Tongue (tissue), 2 donors: ENCODE measurements around the gene DEFB131B. TPM values are rescaled to one million over a fixed set of nuclear protein-coding genes. Genes with fewer than 3 reads are reported as not detected.
"Not testable (repeated sequence)": the region's sequence is repeated elsewhere in the genome, so short reads cannot be mapped to it uniquely, and the experiment has no call there.

Source experiments
- DNase-seq: peaks from one replicate; pipeline ENCODE4 v3.0.0-alpha.2; 2015
- total RNA-seq: library from RNA; depleted of rRNA; stranded (reverse); fragments of >200 nt; gene quantifications from one replicate; pipeline ENCODE4 v1.2.3, GENCODE V29; 2014

The DEFB131B gene
- total RNA-seq = not detected

DNA sequence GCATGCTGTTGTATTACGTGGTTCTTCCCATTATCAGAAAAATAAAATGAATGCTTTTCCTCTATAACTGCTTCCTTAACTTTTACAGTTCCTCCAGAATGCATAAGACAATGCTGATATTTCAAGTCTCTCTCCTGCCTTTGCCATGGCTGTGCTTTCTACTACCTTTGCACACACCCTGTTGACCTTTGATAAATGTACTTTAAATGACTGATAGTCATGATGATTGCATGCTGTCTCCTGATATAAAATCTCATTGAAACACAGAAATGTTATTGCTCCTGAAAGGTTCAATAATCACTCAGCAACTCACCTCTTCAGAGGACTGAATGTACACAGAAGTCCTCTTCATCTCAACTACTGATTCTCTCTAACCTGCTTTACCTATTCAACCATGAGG, at the start of gene DEFB131B:
Gene DEFB131B (plus strand): TSS at position 395 of the 400 bp plus-strand sequence. CDS start 0 bp downstream, at position 395.
- not testable (repeated sequence) for DNase-seq

GRCh38 chr11:71829247-71829646, 49.0 kb upstream of the DEFB131B start:
- not testable (repeated sequence) for DNase-seq

GRCh38 chr11:71829686-71830085, 48.6 kb upstream of the DEFB131B start:
- not testable (repeated sequence) for DNase-seq

- not testable (repeated sequence) for DNase-seq
Measured at GRCh38 chr11:71832811-71833210, 45.4 kb upstream of the DEFB131B start, which contains the start of gene DEFB108B. Gene DEFB108B (plus strand): TSS chr11:71833200. CDS start chr11:71833200, 0 bp downstream.

DNA sequence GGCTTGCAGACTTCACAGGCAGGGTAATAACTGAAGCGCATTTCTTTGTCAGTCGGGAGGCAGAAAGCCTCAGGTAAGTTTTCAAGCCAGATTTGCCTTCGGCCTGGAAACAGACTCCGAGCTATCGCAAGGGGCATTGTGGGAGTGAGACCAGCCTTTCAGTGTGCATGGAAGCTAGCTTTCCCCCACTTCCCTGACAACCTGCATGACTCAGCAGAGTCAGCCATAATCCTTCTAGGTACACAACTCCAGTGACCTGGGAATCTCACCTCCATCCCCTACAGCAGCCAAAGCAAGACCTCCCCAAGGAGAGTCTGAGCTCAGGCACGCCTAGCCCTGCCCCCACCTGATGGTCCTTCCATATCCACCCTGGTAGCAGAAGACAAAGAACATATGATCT, 35.5 kb upstream of the DEFB131B start:
- not testable (repeated sequence) for DNase-seq

GRCh38 chr11:71843355-71843754, 34.9 kb upstream of the DEFB131B start:
- DNase-seq = not testable (repeated sequence)

GRCh38 chr11:71843858-71844257, 34.4 kb upstream of the DEFB131B start:
- DNase-seq = no peak

DNA sequence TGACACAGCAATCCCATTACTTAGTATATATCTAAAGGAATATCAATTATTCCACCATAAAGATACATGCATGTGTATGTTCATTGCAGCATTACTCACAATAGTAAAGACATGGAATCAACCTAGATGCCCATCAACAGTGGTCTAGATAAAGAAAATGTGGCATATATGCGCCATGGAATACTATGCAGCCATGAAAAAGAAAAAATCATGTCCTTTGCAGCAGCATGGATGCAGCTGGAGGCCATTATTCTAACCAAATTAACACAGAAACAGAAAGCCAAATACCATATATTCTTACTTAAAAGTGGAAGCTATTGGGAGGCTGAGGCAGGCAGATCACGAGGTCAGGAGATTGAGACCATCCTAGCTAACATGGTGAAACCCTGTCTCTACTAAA, 24.4 kb upstream of the DEFB131B start:
- DNase-seq = not testable (repeated sequence)

DNA sequence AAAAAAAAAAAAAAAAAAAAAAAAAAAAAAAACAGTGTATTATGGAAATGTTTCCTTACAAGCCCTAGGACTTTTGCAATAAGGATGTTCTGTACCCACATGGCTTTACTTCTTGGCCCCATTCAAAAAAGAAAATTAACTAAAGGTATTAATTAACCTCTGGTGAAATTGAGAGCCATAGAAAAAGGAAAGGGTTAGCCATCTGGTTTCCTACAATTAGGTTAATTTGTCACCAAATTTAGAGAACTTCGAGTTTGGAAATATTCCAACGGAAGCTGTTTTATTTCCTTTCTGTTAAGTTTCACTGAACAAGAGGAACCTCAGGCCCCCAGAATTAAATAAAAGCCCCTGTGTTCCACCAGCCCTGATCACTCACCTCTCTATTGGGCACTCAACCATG, 22.4 kb upstream of the DEFB131B start:
- not testable (repeated sequence) for DNase-seq

DNA sequence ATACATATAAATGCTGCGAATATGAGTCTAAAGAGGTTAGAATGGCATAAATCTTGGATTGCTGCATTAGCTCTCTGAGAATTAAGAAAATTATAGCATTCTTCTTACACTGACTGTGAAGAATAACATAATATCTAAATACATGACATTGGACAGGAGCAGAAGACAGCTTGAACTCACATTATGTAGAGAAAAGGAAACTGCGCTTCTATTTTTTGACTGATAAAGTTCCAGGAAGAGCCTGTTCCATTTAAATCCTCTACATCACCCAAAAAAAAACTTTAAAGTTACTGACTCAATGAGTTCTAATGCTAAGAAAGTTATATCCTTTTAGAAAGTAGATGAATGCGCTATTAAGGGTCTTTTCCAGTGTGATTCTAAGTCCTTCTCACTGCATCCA, 17.4 kb upstream of the DEFB131B start:
- not testable (repeated sequence) for DNase-seq

- DNase-seq = peak; percentile 51
Measured at GRCh38 chr11:71863978-71864627, 14.2 kb upstream of the DEFB131B start.

DNA sequence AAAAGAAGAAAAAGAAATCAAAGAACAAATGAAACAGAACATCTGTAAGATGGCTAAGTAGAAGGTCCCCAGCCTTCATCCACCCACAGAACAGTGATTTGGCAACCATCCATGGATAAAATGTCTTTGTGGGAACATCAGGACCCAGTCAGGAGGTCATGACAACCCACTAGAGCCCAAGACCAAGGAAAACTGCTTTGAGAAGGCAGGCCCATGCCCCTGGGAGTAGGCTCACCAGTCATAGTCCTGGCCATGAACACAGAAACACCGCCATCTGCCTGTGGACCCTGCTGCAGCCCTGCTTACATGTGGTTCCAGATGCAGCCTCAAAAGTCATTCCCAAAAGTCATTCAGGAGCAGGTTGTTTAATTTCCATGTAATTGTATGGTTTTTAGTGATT, 11.0 kb upstream of the DEFB131B start:
- DNase-seq = not testable (repeated sequence)

GRCh38 chr11:71869931-71870330, 8.3 kb upstream of the DEFB131B start:
- DNase-seq = not testable (repeated sequence)

- DNase-seq = not testable (repeated sequence)
Measured at GRCh38 chr11:71870661-71871060, 7.6 kb upstream of the DEFB131B start.

DNA sequence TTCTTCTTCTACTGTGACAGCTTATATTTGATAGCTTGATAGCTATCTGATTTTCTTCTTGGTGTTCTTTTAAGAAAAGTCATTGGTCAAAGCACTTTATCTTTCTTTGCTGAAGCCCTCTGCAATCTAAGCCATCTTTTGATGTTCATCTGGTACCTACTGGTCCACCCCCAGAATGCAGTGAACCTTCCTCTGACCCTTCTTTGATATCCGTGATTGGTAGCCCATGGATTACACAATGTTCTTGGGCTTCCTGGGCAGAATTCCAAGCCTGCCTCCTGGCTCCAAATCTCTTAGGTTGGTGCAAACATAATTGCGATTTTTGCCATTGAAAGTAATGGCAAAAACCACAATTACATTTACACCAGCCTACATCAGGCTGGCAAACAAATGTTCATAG, 2.0 kb upstream of the DEFB131B start:
- not testable (repeated sequence) for DNase-seq

DNA sequence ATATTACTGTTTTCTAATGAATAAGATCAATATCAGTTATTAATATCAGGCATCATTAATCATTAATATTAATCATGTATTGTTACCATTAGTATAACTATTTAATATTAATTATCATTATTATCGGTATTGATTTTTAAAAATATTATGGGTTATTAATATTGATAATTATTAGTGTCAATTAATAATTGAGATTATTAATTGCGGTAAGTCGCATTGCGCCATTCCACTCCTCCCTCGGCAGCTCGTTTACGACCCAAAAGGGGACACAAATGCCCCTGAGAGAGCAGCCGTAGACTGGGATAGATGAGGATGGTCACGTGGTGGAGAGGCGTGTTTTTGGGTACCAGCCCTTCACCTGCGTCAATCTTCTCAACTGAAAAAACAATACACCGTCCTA, 7.6 kb downstream of the DEFB131B start:
- DNase-seq = not testable (repeated sequence)

GRCh38 chr11:71888335-71889010, 10.2 kb downstream of the DEFB131B start:
- not testable (repeated sequence) for DNase-seq

- not testable (repeated sequence) for DNase-seq
Measured at GRCh38 chr11:71889181-71889872, 11.1 kb downstream of the DEFB131B start.

DNA sequence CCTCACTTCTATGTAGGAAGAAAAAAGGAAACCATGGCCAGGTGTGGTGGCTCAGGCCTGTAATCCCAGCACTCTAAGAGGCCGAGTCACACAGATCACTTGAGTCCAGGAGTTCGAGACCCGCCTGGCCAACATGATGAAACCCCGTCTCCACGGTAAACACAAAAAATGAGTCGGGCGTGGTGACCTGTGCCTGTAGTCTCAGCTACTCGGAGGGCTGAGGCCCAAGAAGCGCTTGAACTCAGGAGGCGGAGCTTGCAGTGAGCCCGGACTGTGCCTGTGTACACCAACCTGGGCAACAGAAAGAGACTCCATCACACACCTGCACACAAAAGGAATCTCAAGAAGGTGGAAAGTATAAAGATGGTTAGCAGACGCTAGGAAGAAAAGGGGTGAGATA, 17.7 kb downstream of the DEFB131B start:
- no peak for DNase-seq

DNA sequence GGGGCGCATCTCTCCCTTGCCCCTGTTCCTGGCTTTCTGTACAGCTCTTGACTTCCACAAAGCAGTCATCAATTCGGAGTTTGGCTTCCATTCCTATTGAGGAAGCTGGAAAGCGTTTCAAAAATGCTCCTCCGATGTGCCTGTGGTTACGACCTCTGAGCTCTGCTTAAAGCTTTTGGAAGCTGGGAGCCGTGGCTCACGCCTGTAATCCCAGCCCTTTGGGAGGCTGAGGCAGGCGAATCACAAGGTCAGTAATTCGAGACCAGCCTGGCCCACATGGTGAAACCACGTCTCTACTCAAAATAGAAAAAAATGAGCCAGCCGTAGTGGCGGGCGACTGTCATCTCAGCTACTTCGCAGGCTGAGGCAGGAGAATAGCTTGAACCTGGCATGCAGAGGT, 22.9 kb downstream of the DEFB131B start:
- DNase-seq = peak; percentile 13

GRCh38 chr11:71908218-71908617, 30.0 kb downstream of the DEFB131B start:
- DNase-seq = no peak

DNA sequence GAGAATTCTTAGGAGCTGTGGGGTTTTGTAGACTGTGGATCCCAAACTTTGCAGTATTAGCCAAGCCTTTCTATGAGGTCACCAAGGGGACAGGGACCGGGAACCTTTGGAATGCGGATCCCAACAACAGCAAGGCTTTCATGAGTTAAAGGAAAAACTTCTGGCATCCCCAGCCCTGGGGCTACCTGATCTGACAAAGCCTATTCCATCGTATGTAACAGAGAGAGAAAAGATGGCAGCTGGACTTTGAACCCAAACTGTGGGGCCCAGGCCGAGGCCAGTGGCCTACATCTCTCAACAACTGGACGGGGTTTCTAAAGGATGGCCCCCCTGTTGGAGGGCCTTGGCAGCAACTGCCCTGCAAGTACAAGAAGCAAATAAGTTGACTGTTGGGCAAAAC, 32.5 kb downstream of the DEFB131B start:
- DNase-seq = not testable (repeated sequence)
